Trophoblast cell (in vitro differentiated cells and primary cell): ENCODE data around the gene ANKRD13B.

ENCODE experiments used
- DNase-seq, 2 donors: peaks; one replicate each; pipeline ENCODE4 v3.0.0-alpha.2; 2016
- H2AFZ ChIP-seq: 2 replicates; pipeline ENCODE4 v1.6.1; 2013; ENCODE audit warnings: low read length, moderate library complexity, mild to moderate bottlenecking; ENCODE audit not compliant: insufficient read depth, poor library complexity
- H2AK5ac ChIP-seq: 2 replicates; pipeline ENCODE4 v1.6.1; 2013; ENCODE audit warnings: mild to moderate bottlenecking, low read length
- H2BK120ac ChIP-seq: 2 replicates; pipeline ENCODE4 v1.6.1; 2013; ENCODE audit warnings: low read length, mild to moderate bottlenecking, moderate library complexity; ENCODE audit not compliant: insufficient read depth, poor library complexity
- H2BK12ac ChIP-seq: 2 replicates; pipeline ENCODE4 v1.6.1; 2013; ENCODE audit warnings: mild to moderate bottlenecking, low read length, moderate library complexity
- H2BK5ac ChIP-seq: 2 replicates; pipeline ENCODE4 v1.6.1; 2013; ENCODE audit warnings: low read length, low read depth, moderate library complexity, mild to moderate bottlenecking; ENCODE audit not compliant: poor library complexity
- H3K14ac ChIP-seq: 2 replicates; pipeline ENCODE4 v1.6.1; 2013; ENCODE audit warnings: mild to moderate bottlenecking, low read length
- H3K18ac ChIP-seq: 2 replicates; pipeline ENCODE4 v1.6.1; 2013; ENCODE audit warnings: mild to moderate bottlenecking, low read length
- H3K23ac ChIP-seq: 2 replicates; pipeline ENCODE4 v1.6.1; 2013; ENCODE audit warnings: low read length
- H3K27ac ChIP-seq: 2 replicates; pipeline ENCODE4 v1.5.1; 2013; ENCODE audit warnings: low read depth, mild to moderate bottlenecking, inconsistent platforms, low read length, moderate library complexity
- H3K27me3 ChIP-seq: 2 replicates; pipeline ENCODE4 v1.6.1; 2013; ENCODE audit warnings: inconsistent platforms, mild to moderate bottlenecking, low read length, moderate library complexity; ENCODE audit not compliant: insufficient read depth
- H3K36me3 ChIP-seq, 2 experiments: 1 replicate in 1 of 2; 2 replicates in 1 of 2; pipeline ENCODE4 v1.6.1; 2013; ENCODE audit warnings: low read length in 2 of 2, mild to moderate bottlenecking in 2 of 2, moderate library complexity in 1 of 2; ENCODE audit not compliant: insufficient read depth in 2 of 2, control insufficient read depth in 1 of 2
- H3K4ac ChIP-seq: 2 replicates; pipeline ENCODE4 v1.6.1; 2013; ENCODE audit warnings: low read depth, mild to moderate bottlenecking, low read length, moderate library complexity
- H3K4me1 ChIP-seq, 2 experiments: 1 replicate in 1 of 2; 2 replicates in 1 of 2; pipeline ENCODE4 v1.6.1; 2013; ENCODE audit warnings: low read length in 2 of 2, mild to moderate bottlenecking in 2 of 2, moderate library complexity in 1 of 2; ENCODE audit not compliant: insufficient read depth in 2 of 2, control insufficient read depth in 1 of 2
- H3K4me2 ChIP-seq: 2 replicates; pipeline ENCODE4 v1.6.1; 2013; ENCODE audit warnings: inconsistent platforms, mild to moderate bottlenecking, low read length, moderate library complexity
- H3K4me3 ChIP-seq: 2 replicates; pipeline ENCODE4 v1.5.1; 2013; ENCODE audit warnings: mild to moderate bottlenecking, low read depth, low read length, inconsistent platforms
- H3K79me1 ChIP-seq: one replicate; pipeline ENCODE4 v1.6.1; 2013; ENCODE audit warnings: low read length
- H3K79me2 ChIP-seq: 2 replicates; pipeline ENCODE4 v1.6.1; 2013; ENCODE audit warnings: low read length, mild to moderate bottlenecking; ENCODE audit not compliant: control insufficient read depth, insufficient read depth, poor library complexity
- H3K9ac ChIP-seq: 2 replicates; pipeline ENCODE4 v1.6.1; 2013; ENCODE audit warnings: mild to moderate bottlenecking, low read length
- H3K9me3 ChIP-seq: 2 replicates; pipeline ENCODE4 v1.6.1; 2013; ENCODE audit warnings: low read depth, mild to moderate bottlenecking, control low read depth, inconsistent platforms, low read length; ENCODE audit not compliant: insufficient read depth
- H4K12ac ChIP-seq: 2 replicates; pipeline ENCODE4 v1.6.1; 2013; ENCODE audit warnings: low read depth, mild to moderate bottlenecking, low read length, moderate library complexity
- H4K8ac ChIP-seq: 2 replicates; pipeline ENCODE4 v1.6.1; 2013; ENCODE audit warnings: low read depth, mild to moderate bottlenecking, low read length, moderate library complexity
- H4K91ac ChIP-seq: one replicate; pipeline ENCODE4 v1.6.1; 2013; ENCODE audit warnings: low read depth, mild to moderate bottlenecking, low read length, moderate library complexity
- WGBS: extraction: QIAGEN DNeasy Blood & Tissue Kit; methylation state at CpG from one replicate; pipeline ENCODE4 v1.1.7; 2013; ENCODE audit warnings: missing lambda C conversion rate; ENCODE audit not compliant: insufficient read length, insufficient coverage; ENCODE audit errors: extremely low coverage; 5-methylcytosine and 5-hydroxymethylcytosine counted together

ANKRD13B gene

DNA sequence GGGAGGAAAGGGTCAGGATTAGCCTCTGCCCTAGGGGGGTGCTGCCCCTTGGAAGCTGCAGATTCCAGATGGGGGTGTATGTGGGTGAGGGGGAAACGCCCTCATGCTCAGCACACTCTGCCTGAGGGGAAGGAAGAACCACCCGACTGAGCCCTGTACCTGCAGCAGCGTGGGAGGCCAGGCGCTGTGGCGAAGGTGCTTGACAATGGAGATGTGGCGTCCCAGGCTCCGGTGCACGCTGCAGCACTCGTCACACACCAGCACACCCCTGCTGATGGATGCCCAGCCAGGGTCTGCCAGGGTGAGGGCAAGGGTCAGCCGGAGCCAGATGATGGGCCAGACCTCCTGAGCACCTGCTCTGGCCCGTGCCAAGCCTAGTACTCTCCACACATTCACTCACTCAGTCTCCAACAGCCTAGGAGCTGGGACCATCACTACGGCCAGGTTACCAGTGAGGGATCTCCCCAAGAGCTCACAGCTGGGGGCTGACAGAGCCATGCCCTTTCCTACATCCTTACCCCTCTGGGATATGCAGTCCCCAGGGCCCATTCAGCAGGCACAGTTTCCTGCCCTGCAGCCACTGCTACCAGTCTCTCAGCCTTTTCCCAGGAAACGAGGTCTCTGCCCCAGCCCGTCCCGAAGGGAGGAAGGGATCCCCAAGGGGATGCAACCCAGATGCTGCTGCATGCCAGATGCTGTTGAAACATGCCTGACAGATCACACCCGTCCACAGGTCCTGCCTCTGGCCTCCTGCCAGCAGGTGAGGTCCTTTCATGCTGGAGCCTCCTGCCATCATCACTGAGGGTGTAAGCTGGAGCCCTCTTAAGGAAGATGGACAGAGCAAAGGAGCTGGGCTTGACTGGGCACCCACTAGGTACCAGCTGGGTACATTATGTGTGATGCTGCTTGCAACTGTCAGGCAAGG lies 9.3 kb upstream of the ANKRD13B start:
- H3K4ac ChIP-seq: no peak overlapping the region
- peaks cover 27 to 33% of the 10 kb centered on the region in 2 experiments for H3K36me3 ChIP-seq

DNA sequence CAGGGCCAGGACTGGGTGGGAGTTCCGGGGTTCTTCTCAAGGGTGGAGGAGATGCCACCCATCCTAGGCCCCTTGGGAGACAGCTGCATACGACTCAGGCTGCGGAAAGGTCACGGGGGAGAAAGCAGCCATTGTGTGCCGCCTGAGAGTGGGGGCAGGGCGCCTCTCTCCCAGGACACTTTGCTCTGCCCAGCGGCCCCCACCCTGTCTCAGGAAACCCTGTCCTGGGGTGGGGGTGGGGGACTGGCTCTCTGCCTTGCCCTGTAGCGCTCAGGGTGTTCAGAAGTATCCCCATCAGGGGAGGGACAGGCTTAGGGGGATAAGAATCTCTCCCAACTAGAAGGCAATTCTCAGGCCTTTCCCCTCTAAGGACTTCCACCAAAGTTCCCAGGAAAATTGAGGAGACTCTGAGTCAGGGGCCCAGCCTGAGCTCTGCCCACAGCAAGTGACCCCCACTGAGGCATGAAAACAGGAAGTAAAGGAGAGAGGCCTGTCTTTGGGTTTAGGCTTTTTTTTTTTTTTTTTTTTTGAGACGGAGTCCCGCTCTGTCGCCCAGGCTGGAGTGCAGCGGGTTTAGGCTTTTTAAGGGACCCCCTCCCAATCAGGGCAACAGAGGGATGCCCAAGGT lies 8.4 kb upstream of the ANKRD13B start:
- no peak overlapping the region for H3K14ac ChIP-seq
- no peak overlapping the region for H2AFZ ChIP-seq
- H3K9ac ChIP-seq: no peak overlapping the region
- H3K4me2 ChIP-seq: no peak overlapping the region
- H4K8ac ChIP-seq: no peak overlapping the region
- no peak overlapping the region for H3K18ac ChIP-seq
- peaks cover 8% of the 10 kb centered on the region for H3K79me2 ChIP-seq
- no peak overlapping the region for H3K4me3 ChIP-seq
- H2BK12ac ChIP-seq: no peak overlapping the region
- H3K4me1 ChIP-seq: peaks cover 11 to 16% of the 10 kb centered on the region in 2 experiments
- H3K79me1 ChIP-seq: peaks cover 2% of the 10 kb centered on the region
- no peak overlapping the region for H2AK5ac ChIP-seq
- DNase-seq: no peak
- H4K12ac ChIP-seq: no peak overlapping the region
- H3K27ac ChIP-seq: no peak overlapping the region
- H4K91ac ChIP-seq: no peak overlapping the region
- no peaks in the 10 kb centered on the region for H3K9me3 ChIP-seq
- H3K23ac ChIP-seq: no peak overlapping the region
- no peak overlapping the region for H2BK120ac ChIP-seq
- H2BK5ac ChIP-seq: no peak overlapping the region
- WGBS: no CpG with 5 or more reads among the region's 12 CpGs
- H3K36me3 ChIP-seq: peaks cover 24 to 31% of the 10 kb centered on the region in 2 experiments
- no peaks in the 10 kb centered on the region for H3K27me3 ChIP-seq
- H3K4ac ChIP-seq: no peak overlapping the region

More for the DNA sequence above, 9.3 kb upstream of the ANKRD13B start:
- Histone ChIP-seq H3K4me2 (no peak overlapping the region), H3K14ac (no peak overlapping the region), H3K23ac (no peak overlapping the region), H3K18ac (no peak overlapping the region), H4K12ac (no peak overlapping the region), H3K9ac (no peak overlapping the region), H3K4me1 (peaks cover 9 to 14% of the 10 kb centered on the region in 2 experiments), H3K27me3 (no peaks in the 10 kb centered on the region), H3K4me3 (no peak overlapping the region), H3K79me1 (peaks cover under 1% of the 10 kb centered on the region), H2BK120ac (no peak overlapping the region), H3K9me3 (no peaks in the 10 kb centered on the region), H2AFZ (no peak overlapping the region), H3K27ac (no peak overlapping the region), H4K91ac (no peak overlapping the region), H2BK5ac (no peak overlapping the region), H2BK12ac (no peak overlapping the region), H3K79me2 (peaks cover 6% of the 10 kb centered on the region), H2AK5ac (no peak overlapping the region), H4K8ac (no peak overlapping the region)
- WGBS: no CpG with 5 or more reads among the region's 16 CpGs
- no peak for DNase-seq

DNA sequence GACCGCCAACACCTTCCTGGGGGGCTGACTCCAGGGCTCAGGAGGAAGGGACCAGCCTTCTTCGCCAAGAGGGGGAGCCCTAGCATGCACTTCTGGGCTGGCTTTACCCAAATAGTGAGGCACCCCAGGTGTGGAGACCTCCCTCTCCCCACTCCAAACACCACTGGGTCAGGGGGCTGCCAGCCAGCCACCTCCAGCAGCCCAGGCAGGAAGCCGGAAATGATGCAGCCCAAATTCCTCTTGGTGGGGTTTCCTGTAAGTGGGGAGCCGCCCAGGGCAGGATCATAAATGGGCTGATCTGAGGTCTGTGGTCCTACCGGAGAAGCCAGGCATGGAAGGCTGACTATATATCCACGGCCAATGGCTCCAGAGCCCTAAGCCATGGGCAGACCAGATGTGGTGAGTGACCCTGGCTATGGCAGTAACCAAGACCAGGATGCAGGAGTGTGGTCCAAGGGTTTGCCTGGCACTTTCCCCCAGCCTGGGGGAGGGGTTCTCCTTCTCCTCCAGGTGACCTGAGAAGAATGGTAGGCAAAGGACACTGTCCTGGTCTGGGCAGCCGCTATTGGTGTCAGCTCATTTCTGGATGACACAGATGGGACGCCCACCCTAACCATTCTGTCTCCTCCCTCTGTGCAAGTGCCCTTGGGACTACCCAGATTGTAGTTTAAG lies 7.7 kb upstream of the ANKRD13B start:
- Histone ChIP-seq H3K4me1 (peaks cover 15 to 21% of the 10 kb centered on the region in 2 experiments), H2AFZ (no peak overlapping the region), H3K27ac (no peak overlapping the region), H3K79me2 (peaks cover 9% of the 10 kb centered on the region), H4K91ac (no peak overlapping the region), H3K79me1 (peaks cover 5% of the 10 kb centered on the region), H3K4ac (no peak overlapping the region), H2BK5ac (no peak overlapping the region), H3K4me3 (no peak overlapping the region), H2BK120ac (no peak overlapping the region), H3K23ac (no peak overlapping the region), H2AK5ac (no peak overlapping the region), H3K9me3 (no peaks in the 10 kb centered on the region), H3K4me2 (no peak overlapping the region), H4K12ac (no peak overlapping the region), H3K27me3 (no peaks in the 10 kb centered on the region), H2BK12ac (no peak overlapping the region), H3K36me3 (peaks cover 24 to 25% of the 10 kb centered on the region in 2 experiments), H3K18ac (no peak overlapping the region), H3K9ac (no peak overlapping the region), H4K8ac (no peak overlapping the region), H3K14ac (no peak overlapping the region)
- no CpG with 5 or more reads among the region's 8 CpGs for WGBS
- no peak for DNase-seq

DNA sequence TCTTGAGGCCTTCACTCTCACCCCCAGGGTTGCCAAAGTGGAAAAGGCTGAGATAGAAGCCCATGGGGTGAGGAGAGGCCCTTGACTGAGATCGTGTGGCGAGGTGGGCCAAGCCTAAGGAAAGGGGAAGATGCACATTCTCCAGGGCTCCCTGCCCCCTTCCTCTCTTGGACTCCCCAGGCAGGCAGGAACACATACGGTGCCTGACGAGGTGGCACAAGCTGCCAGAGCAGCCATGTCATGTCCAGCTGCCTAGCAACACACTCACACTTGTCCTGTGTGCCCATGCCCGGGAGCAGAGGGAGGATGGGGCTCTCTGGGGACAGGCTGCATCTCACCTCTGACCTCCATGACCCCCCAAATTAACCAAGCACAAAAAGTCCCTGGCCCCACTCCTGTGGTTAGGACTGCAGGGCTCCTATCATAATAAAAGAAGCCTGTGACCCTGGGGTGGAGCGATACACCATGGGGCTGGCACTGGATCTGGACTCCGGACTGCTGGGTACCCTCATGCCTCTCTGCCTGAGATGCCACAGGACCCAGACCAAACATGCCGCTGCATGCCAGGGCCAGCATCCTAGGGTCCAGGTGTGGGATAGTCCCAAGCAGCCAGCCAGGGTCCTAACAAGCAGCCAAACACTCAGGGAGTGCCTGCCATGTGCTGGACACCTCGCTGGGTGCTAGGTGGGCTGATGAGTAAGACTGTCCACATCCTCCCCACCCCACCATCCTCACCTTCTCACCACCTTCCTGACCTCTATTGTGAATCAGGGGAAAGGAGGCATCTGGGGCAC lies 6.1 kb upstream of the ANKRD13B start:
- no peak overlapping the region for H3K23ac ChIP-seq
- H4K8ac ChIP-seq: no peak overlapping the region
- no peak overlapping the region for H2BK5ac ChIP-seq
- H3K4ac ChIP-seq: no peak overlapping the region
- H3K9me3 ChIP-seq: no peaks in the 10 kb centered on the region
- H3K79me2 ChIP-seq: peaks cover 9% of the 10 kb centered on the region
- H3K4me1 ChIP-seq: peaks cover 24 to 31% of the 10 kb centered on the region in 2 experiments
- H3K4me3 ChIP-seq: peak overlapping the region; percentile 3
- no peak overlapping the region for H2BK120ac ChIP-seq
- H3K79me1 ChIP-seq: peaks cover 7% of the 10 kb centered on the region
- H2AK5ac ChIP-seq: no peak overlapping the region
- no peaks in the 10 kb centered on the region for H3K27me3 ChIP-seq
- no peak overlapping the region for H3K9ac ChIP-seq
- peak overlapping the region; percentile 15 for H3K18ac ChIP-seq
- no peak overlapping the region for H3K27ac ChIP-seq
- no peak overlapping the region for H4K91ac ChIP-seq
- H3K4me2 ChIP-seq: no peak overlapping the region
- no CpG with 5 or more reads among the region's 9 CpGs for WGBS
- DNase-seq: no peak
- no peak overlapping the region for H4K12ac ChIP-seq
- no peak overlapping the region for H2BK12ac ChIP-seq
- H2AFZ ChIP-seq: no peak overlapping the region
- H3K14ac ChIP-seq: no peak overlapping the region
- peaks cover 14 to 15% of the 10 kb centered on the region in 2 experiments for H3K36me3 ChIP-seq
